Activated T-helper 9 cell treated with anti-CD3 and anti-CD28 coated beads, Interleukin-2, amount 50 U/mL, for 16 hours (primary cell): Measurements from ENCODE around the gene PRKAG2.
"Not testable (repeated sequence)": the region's sequence is repeated elsewhere in the genome, so short reads cannot be mapped to it uniquely, and the experiment has no call there.

Experiments used
- DNase-seq: peaks from one replicate; pipeline ENCODE4 v3.0.0-alpha.2; 2020; ENCODE audit warnings: low read depth

PRKAG2 gene

GRCh38 chr7:151764056-151764920 is 112.6 kb downstream of the PRKAG2 start:
- DNase-seq: no peak

GRCh38 chr7:151763420-151763984 is 113.4 kb downstream of the PRKAG2 start:
- DNase-seq: no peak

- no peak for DNase-seq
Measured at GRCh38 chr7:151762583-151763245, 114.2 kb downstream of the PRKAG2 start.

- DNase-seq: no peak
Measured at GRCh38 chr7:151761957-151762356, 115.0 kb downstream of the PRKAG2 start.

GRCh38 chr7:151761231-151761630 is 115.7 kb downstream of the PRKAG2 start:
- DNase-seq: no peak

DNA sequence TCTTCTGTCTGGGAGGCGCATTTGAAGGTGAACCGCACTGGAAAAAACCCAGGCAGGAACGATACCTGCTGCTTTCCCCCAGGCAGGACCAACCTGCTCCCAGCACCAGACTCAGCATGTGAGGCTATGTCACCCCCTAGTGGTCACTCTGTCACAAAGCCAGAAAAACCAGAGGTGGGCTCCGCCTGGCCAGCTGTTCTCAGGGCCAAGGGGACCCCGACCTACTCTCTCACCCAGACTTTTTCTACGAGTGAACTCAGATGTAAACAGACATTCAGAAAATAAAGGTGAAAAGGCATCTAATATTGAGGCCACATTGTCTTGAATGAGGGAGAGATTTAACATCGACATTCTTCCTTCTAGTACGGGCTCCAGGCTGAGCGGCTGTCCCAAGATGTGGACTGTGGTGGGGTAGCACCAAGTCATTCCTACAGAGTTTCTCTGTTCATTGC is 117.3 kb downstream of the PRKAG2 start:
- peak; percentile 32 for DNase-seq

DNA sequence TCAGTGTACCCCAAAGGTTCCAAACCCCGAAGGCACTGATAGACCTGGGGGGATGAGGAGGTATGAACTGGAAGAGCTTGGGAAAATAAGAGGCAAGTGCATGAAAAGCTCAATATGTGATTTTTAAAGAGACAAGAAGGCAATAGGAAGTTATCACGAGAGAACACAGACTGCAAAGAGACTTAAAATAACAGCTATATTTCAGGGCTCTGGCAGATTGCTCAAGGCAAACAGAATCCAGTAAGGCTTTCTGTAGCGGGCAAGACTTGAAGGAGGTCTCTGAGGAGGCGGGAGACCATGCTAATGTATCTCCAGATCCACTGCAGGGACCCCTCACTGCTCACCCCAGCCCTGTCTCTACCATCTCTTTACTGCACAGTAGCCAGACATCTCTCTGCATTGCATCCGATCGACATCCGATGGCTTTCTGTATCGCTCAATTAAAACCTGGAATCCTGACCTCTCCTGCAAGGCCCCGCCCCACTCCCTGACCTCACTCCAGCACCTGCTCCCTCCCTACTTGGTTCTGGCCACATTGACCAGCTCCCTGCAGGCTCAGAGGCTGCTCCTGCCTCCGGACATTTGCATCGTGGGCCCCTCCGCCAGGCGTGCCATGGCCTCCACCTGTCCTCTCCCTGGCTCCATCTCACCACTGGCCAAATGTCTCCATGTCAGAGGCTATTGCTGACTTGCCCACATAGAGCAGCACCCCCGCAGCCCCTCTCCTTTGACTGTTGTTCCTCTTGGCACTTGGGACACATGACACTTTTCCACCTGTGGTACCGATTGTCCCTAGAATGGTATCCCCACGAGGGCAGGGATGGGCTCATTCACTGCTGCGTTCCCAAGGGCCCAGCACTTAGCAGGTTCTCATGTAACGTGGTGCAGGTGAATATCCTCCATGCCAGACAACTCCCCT is 118.0 kb downstream of the PRKAG2 start:
- DNase-seq: no peak

- DNase-seq: no peak
Measured at GRCh38 chr7:151757274-151757673, 119.6 kb downstream of the PRKAG2 start.

- no peak for DNase-seq
Measured at GRCh38 chr7:151756866-151757265, 120.0 kb downstream of the PRKAG2 start.

DNA sequence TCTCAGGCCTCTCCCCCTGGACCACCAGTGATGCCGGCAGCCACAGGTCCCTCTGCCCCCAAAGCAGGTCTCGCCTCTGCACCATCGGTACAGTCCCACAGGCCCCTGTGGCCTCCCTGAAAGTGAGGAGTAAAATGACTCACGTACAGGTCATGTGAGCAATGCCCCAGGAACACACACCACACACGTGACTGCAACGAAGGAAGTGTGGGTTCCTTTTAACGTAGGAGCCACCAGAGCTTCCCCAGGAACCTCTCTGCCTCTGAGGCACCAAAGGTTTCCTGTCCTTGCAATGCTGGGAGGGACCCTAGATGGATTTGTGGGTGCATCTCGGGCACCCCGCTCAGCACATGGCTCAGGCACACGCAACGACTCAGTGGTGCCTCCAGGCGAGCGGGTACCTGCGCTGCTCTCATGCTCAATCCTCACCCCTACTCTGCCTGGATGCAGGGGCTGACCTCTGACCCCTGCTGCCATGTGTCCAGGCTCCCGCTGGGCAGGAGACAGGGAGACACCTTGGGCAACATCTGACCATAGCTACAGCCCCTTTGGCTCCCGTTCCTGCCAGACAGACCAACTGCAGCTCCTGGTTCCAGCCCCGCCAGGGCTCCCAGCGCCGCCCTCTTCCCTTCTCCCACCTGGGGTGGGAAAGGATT is 120.7 kb downstream of the PRKAG2 start:
- peak; percentile 35 for DNase-seq

DNA sequence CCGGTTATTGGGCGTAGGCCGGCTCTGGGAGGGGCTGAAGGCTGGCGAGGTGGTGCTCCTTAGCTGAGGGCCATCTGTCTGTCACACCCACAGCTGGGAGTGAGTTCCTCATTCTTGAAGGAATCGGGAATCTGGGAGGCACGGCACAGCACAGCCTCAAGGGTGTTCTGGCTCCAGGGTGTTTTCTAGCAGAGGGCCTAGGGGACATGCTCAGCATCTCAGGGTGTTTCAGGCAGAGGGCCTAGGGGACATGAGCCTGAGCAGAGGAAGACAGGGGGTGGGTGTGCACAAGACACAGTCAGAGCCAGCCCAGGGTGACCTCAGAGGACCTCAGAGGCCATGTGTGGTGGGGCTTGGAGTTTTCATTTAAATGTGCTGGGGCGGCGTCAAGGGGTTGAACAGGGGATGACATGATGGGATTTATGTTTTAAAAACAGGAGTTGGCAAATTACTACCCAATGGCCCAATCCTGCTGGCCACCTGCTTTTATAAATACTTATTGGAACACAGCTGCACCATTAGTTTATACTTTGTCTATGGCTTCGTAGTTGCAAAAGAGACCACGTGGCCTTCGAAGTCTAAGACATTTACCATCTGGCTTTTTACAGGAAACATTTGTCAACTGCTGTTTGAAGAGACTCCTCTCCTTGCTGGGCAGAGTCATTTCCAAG is 121.6 kb downstream of the PRKAG2 start:
- no peak for DNase-seq

GRCh38 chr7:151754688-151755130 is 122.2 kb downstream of the PRKAG2 start:
- DNase-seq: no peak

DNA sequence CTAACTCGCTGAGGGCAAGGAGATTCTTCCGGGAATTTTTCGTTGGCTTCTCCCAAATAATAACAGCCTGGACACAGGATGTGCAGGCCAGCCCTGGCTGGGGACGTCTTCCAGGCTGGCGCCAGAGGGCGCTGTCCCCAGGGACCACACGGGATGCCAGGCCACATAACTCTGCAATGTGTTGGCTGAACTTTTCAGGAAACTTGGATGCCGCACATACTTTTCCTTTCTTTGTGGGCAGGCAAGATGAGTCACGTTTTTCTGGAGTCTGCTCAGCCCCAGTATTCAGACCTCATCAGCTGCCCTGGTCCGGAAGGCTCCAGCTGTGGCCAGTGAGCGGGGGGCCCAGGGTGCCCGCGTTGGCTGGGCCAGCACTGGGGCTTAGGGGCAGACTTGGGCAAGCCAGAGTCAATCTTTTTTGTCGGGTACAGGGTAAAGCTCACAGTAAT is 122.7 kb downstream of the PRKAG2 start:
- DNase-seq: no peak

- no peak for DNase-seq
Measured at GRCh38 chr7:151752816-151753595, 123.9 kb downstream of the PRKAG2 start.

- no peak for DNase-seq
Measured at GRCh38 chr7:151752037-151752436, 124.9 kb downstream of the PRKAG2 start.

DNA sequence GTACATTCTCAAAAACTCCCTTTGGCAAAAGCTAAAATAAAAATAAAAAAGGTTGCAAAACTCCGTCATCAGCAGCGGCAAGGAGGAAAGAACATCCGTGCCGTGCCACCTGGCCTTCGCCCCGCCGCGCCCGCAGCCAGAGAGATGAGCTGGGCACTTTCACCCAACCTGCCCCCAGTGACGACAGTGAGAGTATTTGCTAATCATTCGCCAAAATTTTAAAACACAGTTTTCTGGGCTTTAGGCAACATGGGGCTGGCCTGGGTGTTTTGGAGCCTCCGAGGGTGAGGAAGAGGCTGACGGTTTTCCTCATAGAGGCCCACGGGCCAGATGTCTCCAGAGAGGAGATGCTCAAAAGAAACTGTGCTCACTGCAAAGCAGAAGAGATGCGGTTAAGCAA is 128.2 kb downstream of the PRKAG2 start:
- DNase-seq: no peak

GRCh38 chr7:151748021-151748420 is 128.9 kb downstream of the PRKAG2 start:
- DNase-seq: not testable (repeated sequence)

GRCh38 chr7:151745706-151746105 is 131.2 kb downstream of the PRKAG2 start:
- no peak for DNase-seq

GRCh38 chr7:151744656-151745638 is 132.0 kb downstream of the PRKAG2 start:
- no peak for DNase-seq
